GM23338 (cell line): ENCODE measurements around the gene KIF3B. TPM values are rescaled to one million over a fixed set of nuclear protein-coding genes. Genes with fewer than 3 reads are reported as not detected.

Experiments
- ATAC-seq: fragments of 200-7000 bp; cut with Tn5 transposase; 3 replicates; pipeline ENCODE4 v1.9.1; 2020
- DNase-seq: peaks from one replicate; pipeline ENCODE4 v3.0.0-alpha.2; 2015; ENCODE audit warnings: low spot score
- H2AFZ ChIP-seq: fragments of 200-600 bp; sonication (generic); 2 replicates; pipeline ENCODE4 v1.8.0; 2016; ENCODE audit warnings: antibody characterized with exemption, mild to moderate bottlenecking, moderate library complexity
- H3F3A ChIP-seq: fragments of 200-600 bp; sonication (generic); replicated peaks from 2 replicates; pipeline ENCODE4 v1.8.0; 2017; ENCODE audit warnings: antibody characterized with exemption, mixed run types, low read depth
- H3K27ac ChIP-seq: fragments of 200-600 bp; sonication (generic); 2 replicates; pipeline ENCODE4 v1.6.1; 2016; ENCODE audit warnings: low read depth
- H3K27me3 ChIP-seq: fragments of 200-600 bp; sonication (generic); 2 replicates; pipeline ENCODE4 v1.8.0; 2016; ENCODE audit warnings: mild to moderate bottlenecking, mixed run types, moderate library complexity; ENCODE audit not compliant: insufficient read depth
- H3K36me3 ChIP-seq: fragments of 200-600 bp; sonication (generic); 2 replicates; pipeline ENCODE4 v1.8.0; 2016; ENCODE audit warnings: mild to moderate bottlenecking; ENCODE audit not compliant: insufficient read depth
- H3K4me1 ChIP-seq: fragments of 200-600 bp; sonication (generic); 2 replicates; pipeline ENCODE4 v1.8.0; 2016; ENCODE audit warnings: mild to moderate bottlenecking, moderate library complexity; ENCODE audit not compliant: insufficient read depth
- H3K4me2 ChIP-seq: fragments of 200-600 bp; sonication (generic); 2 replicates; pipeline ENCODE4 v1.7.1; 2017; ENCODE audit warnings: mixed run types
- H3K4me3 ChIP-seq: fragments of 200-600 bp; sonication (generic); 2 replicates; pipeline ENCODE4 v1.6.1; 2016; ENCODE audit warnings: mixed run types
- H3K79me2 ChIP-seq: fragments of 200-600 bp; sonication (generic); replicated peaks from 2 replicates; pipeline ENCODE4 v1.8.0; 2017; ENCODE audit warnings: mild to moderate bottlenecking; ENCODE audit not compliant: insufficient read depth
- H3K9me2 ChIP-seq: fragments of 200-600 bp; sonication (generic); 2 replicates; pipeline ENCODE4 v1.8.0; 2017; ENCODE audit not compliant: insufficient read depth
- H4K20me1 ChIP-seq: fragments of 200-600 bp; sonication (generic); replicated peaks from 2 replicates; pipeline ENCODE4 v1.8.0; 2017; ENCODE audit warnings: mild to moderate bottlenecking; ENCODE audit not compliant: insufficient read depth
- H3K27ac Mint-ChIP-seq: 2 replicates; pipeline ENCODE4 v1.8.0; 2020; ENCODE audit warnings: inconsistent platforms, mild to moderate bottlenecking, moderate library complexity, mixed read lengths
- H3K27me3 Mint-ChIP-seq: 3 replicates; pipeline ENCODE4 v1.8.0; 2022; ENCODE audit warnings: low read depth, mild to moderate bottlenecking, moderate library complexity, mixed read lengths, inconsistent platforms; ENCODE audit not compliant: insufficient read depth, poor library complexity
- H3K36me3 Mint-ChIP-seq: 3 replicates; pipeline ENCODE4 v1.8.0; 2021; ENCODE audit warnings: low read depth, mild to moderate bottlenecking, inconsistent platforms, moderate library complexity, mixed read lengths
- H3K4me1 Mint-ChIP-seq: 3 replicates; pipeline ENCODE4 v1.8.0; 2020; ENCODE audit warnings: mild to moderate bottlenecking, inconsistent platforms, mixed read lengths
- H3K4me3 Mint-ChIP-seq: 3 replicates; pipeline ENCODE4 v1.8.0; 2021; ENCODE audit warnings: moderate library complexity, mild to moderate bottlenecking, inconsistent platforms, mixed read lengths
- H3K9me3 Mint-ChIP-seq: 3 replicates; pipeline ENCODE4 v1.8.0; 2020; ENCODE audit warnings: moderate library complexity, mild to moderate bottlenecking, inconsistent platforms, mixed read lengths
- EZH2 ChIP-seq: fragments of 200-600 bp; sonication (generic); IDR thresholded peaks from one replicate; pipeline ENCODE4 v1.8.0; 2017; ENCODE audit warnings: antibody characterized with exemption, mild to moderate bottlenecking, low read depth; ENCODE audit not compliant: unreplicated experiment
- EZH2phosphoT487 ChIP-seq: fragments of 200-600 bp; sonication (generic); IDR thresholded peaks from one replicate; pipeline ENCODE4 v1.8.1; 2018; ENCODE audit warnings: antibody characterized with exemption; ENCODE audit not compliant: unreplicated experiment
- NANOG ChIP-seq: IDR thresholded peaks from 2 replicates; pipeline ENCODE4 v1.6.1; 2016; ENCODE audit warnings: antibody characterized with exemption, borderline replicate concordance
- ZNF114 ChIP-seq: fragments of 250-450 bp; sonication (Bioruptor Pico); IDR thresholded peaks from 2 replicates; pipeline ENCODE4 v1.5.0; 2020; ENCODE audit warnings: mild to moderate bottlenecking, moderate library complexity
- ZNF331 ChIP-seq: fragments of 250-450 bp; sonication (Bioruptor Pico); IDR thresholded peaks from 2 replicates; pipeline ENCODE4 v1.5.0; 2020; ENCODE audit warnings: low read depth, mild to moderate bottlenecking, moderate library complexity
- polyA plus RNA-seq: library from polyadenylated mRNA; unstranded; fragments of >200 nt; fragmentation: Nextera tagmentation; extraction: Ambion mirVana; gene quantifications from 2 replicates; pipeline ENCODE4 v1.2.1, GENCODE V29; 2016
- total RNA-seq: library from RNA; depleted of rRNA; stranded (reverse); fragments of >200 nt; shearing (Covaris generic); gene quantifications from 2 replicates; pipeline ENCODE4 v1.2.3, GENCODE V29; 2014
- TF ChIP-seq, protein P1 (sequence below): fragments of 250-450 bp; sonication (Bioruptor Pico); IDR thresholded peaks from 2 replicates; pipeline ENCODE4 v1.5.0; 2020; ENCODE audit warnings: mild to moderate bottlenecking, moderate library complexity
- TF ChIP-seq, protein P2 (sequence below), 2 experiments: fragments of 200-600 bp in 1 of 2; sonication (generic) in 1 of 2; conservative IDR thresholded peaks; 2 replicates each; pipeline versions ENCODE4 v1.5.1 to v1.6.1; 2016 to 2017; ENCODE audit warnings: antibody characterized with exemption in 2 of 2, low read depth in 2 of 2, mild to moderate bottlenecking in 2 of 2, moderate library complexity in 1 of 2
- TF ChIP-seq, protein P3 (sequence below): IDR thresholded peaks from 2 replicates; pipeline ENCODE4 v1.6.1; 2016; ENCODE audit warnings: antibody characterized with exemption

Gene KIF3B
- total and polyA plus RNA-seq, 2 experiments from 2014 or later = 6.1 to 22.8 TPM

DNA sequence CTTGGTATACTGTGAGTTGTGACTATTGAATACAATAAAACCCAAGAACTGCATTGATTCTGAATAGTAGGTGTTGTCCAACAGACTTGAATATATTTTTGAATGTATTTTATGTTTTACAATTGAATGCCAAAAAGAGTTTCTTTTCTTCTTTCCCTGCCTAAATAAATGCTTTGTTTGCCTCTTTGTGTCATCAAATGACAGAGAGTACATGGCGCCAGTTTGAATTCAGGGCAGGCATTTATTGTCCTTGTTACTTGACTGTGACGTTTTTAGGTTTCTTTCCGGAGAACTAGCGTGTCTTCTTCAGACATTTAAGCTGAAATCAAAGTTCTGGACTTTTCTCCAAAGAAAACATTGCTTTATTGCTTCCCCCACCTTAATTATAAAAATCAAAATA, 16.6 kb downstream of the KIF3B start (continued):
- TF ChIP-seq, protein P1, sequence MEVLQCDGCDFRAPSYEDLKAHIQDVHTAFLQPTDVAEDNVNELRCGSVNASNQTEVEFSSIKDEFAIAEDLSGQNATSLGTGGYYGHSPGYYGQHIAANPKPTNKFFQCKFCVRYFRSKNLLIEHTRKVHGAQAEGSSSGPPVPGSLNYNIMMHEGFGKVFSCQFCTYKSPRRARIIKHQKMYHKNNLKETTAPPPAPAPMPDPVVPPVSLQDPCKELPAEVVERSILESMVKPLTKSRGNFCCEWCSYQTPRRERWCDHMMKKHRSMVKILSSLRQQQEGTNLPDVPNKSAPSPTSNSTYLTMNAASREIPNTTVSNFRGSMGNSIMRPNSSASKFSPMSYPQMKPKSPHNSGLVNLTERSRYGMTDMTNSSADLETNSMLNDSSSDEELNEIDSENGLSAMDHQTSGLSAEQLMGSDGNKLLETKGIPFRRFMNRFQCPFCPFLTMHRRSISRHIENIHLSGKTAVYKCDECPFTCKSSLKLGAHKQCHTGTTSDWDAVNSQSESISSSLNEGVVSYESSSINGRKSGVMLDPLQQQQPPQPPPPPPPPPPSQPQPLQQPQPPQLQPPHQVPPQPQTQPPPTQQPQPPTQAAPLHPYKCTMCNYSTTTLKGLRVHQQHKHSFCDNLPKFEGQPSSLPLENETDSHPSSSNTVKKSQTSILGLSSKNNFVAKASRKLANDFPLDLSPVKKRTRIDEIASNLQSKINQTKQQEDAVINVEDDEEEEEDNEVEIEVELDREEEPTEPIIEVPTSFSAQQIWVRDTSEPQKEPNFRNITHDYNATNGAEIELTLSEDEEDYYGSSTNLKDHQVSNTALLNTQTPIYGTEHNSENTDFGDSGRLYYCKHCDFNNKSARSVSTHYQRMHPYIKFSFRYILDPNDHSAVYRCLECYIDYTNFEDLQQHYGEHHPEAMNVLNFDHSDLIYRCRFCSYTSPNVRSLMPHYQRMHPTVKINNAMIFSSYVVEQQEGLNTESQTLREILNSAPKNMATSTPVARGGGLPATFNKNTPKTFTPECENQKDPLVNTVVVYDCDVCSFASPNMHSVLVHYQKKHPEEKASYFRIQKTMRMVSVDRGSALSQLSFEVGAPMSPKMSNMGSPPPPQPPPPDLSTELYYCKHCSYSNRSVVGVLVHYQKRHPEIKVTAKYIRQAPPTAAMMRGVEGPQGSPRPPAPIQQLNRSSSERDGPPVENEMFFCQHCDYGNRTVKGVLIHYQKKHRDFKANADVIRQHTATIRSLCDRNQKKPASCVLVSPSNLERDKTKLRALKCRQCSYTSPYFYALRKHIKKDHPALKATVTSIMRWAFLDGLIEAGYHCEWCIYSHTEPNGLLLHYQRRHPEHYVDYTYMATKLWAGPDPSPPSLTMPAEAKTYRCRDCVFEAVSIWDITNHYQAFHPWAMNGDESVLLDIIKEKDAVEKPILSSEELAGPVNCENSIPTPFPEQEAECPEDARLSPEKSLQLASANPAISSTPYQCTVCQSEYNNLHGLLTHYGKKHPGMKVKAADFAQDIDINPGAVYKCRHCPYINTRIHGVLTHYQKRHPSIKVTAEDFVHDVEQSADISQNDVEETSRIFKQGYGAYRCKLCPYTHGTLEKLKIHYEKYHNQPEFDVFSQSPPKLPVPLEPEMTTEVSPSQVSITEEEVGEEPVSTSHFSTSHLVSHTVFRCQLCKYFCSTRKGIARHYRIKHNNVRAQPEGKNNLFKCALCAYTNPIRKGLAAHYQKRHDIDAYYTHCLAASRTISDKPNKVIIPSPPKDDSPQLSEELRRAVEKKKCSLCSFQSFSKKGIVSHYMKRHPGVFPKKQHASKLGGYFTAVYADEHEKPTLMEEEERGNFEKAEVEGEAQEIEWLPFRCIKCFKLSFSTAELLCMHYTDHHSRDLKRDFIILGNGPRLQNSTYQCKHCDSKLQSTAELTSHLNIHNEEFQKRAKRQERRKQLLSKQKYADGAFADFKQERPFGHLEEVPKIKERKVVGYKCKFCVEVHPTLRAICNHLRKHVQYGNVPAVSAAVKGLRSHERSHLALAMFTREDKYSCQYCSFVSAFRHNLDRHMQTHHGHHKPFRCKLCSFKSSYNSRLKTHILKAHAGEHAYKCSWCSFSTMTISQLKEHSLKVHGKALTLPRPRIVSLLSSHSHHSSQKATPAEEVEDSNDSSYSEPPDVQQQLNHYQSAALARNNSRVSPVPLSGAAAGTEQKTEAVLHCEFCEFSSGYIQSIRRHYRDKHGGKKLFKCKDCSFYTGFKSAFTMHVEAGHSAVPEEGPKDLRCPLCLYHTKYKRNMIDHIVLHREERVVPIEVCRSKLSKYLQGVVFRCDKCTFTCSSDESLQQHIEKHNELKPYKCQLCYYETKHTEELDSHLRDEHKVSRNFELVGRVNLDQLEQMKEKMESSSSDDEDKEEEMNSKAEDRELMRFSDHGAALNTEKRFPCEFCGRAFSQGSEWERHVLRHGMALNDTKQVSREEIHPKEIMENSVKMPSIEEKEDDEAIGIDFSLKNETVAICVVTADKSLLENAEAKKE (CRISPR knock-in tag) = no peak
- TF ChIP-seq ZNF331 (CRISPR knock-in tag) (no peak), ZNF114 (no peak), EZH2 (no peak), NANOG (no peak), EZH2phosphoT487 (no peak)
- TF ChIP-seq, protein P2, sequence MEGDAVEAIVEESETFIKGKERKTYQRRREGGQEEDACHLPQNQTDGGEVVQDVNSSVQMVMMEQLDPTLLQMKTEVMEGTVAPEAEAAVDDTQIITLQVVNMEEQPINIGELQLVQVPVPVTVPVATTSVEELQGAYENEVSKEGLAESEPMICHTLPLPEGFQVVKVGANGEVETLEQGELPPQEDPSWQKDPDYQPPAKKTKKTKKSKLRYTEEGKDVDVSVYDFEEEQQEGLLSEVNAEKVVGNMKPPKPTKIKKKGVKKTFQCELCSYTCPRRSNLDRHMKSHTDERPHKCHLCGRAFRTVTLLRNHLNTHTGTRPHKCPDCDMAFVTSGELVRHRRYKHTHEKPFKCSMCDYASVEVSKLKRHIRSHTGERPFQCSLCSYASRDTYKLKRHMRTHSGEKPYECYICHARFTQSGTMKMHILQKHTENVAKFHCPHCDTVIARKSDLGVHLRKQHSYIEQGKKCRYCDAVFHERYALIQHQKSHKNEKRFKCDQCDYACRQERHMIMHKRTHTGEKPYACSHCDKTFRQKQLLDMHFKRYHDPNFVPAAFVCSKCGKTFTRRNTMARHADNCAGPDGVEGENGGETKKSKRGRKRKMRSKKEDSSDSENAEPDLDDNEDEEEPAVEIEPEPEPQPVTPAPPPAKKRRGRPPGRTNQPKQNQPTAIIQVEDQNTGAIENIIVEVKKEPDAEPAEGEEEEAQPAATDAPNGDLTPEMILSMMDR (conservative IDR thresholded peaks at IDR 0.05; ENCODE audit: low read depth in 2 of 2) = no peak

DNA sequence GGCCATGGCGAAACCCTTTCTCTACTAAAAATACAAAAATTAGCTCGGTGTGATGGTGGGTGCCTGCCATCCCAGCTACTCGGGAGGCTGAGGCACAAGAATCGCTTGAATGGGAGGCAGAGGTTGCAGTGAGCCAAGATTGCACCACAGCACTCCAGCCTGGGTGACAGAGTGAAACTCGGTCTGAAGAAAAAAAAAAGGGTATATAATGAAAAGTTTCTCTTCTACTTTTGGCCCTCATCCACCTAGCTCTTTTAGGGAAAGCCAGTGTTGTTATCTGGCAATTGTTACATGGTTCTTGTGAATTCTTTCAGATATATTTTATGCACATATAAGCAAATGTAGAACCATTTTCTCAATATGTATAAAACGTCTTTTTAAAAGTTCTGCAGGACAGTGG, 19.0 kb downstream of the KIF3B start:
- no peaks in the 10 kb centered on the region for H3K9me3 Mint-ChIP-seq
- H3K4me3 ChIP-seq = no peak overlapping the region
- no peaks in the 10 kb centered on the region for H3K27me3 Mint-ChIP-seq
- no peak overlapping the region for H3K27ac Mint-ChIP-seq
- no peaks in the 10 kb centered on the region for H3F3A ChIP-seq
- no peaks in the 10 kb centered on the region for H3K4me1 Mint-ChIP-seq
- no peak overlapping the region for H3K4me3 Mint-ChIP-seq
- H3K27me3 ChIP-seq = no peaks in the 10 kb centered on the region
- no peak overlapping the region for H3K4me2 ChIP-seq
- H3K36me3 ChIP-seq = no peaks in the 10 kb centered on the region
- no peaks in the 10 kb centered on the region for H3K4me1 ChIP-seq
- DNase-seq (no peak), ATAC-seq (no peak)
- H4K20me1 ChIP-seq = peaks cover 14% of the 10 kb centered on the region
- no peak overlapping the region for H2AFZ ChIP-seq
- no peaks in the 10 kb centered on the region for H3K36me3 Mint-ChIP-seq
- H3K27ac ChIP-seq = no peak overlapping the region
- peaks cover 36% of the 10 kb centered on the region for H3K79me2 ChIP-seq
- H3K9me2 ChIP-seq = no peaks in the 10 kb centered on the region
- TF ChIP-seq, protein P3, sequence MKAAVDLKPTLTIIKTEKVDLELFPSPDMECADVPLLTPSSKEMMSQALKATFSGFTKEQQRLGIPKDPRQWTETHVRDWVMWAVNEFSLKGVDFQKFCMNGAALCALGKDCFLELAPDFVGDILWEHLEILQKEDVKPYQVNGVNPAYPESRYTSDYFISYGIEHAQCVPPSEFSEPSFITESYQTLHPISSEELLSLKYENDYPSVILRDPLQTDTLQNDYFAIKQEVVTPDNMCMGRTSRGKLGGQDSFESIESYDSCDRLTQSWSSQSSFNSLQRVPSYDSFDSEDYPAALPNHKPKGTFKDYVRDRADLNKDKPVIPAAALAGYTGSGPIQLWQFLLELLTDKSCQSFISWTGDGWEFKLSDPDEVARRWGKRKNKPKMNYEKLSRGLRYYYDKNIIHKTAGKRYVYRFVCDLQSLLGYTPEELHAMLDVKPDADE = no peak
- TF ChIP-seq EZH2 (no peak), EZH2phosphoT487 (no peak)
